Measurements from ENCODE around the gene CACNB4. TPM values are rescaled to one million over a fixed set of nuclear protein-coding genes. Genes with fewer than 3 reads are reported as not detected.

CACNB4 gene
- total RNA-seq, 2 experiments from 2014 or later: 0.06 to 0.76 TPM

GRCh38 chr2:151946899-151947812 is 151.7 kb downstream of the CACNB4 start:
- intact Hi-C loops (cut with micrococcal nuclease; ENCODE audit: unreplicated experiment): no loop called here
- TF ChIP-seq CTCF (conservative IDR thresholded peaks at IDR 0.05; ENCODE audit: low read length) (peak; percentile 80), EZH2phosphoT487 (IDR thresholded peaks at IDR 0.05; ENCODE audit: borderline replicate concordance, low read depth, low read length) (no peak)
- no TSS peak for BruUV-seq (replicated peaks)
- Histone ChIP-seq H3K36me3 (ENCODE audit: insufficient read depth, low read length) (no peaks in the 10 kb centered on the region), H3K9me2 (ENCODE audit: insufficient read depth, low read length) (no peaks in the 10 kb centered on the region), H4K20me1 (ENCODE audit: insufficient read depth, low read length) (no peaks in the 10 kb centered on the region), H2AFZ (ENCODE audit: low read length) (no peak overlapping the region), H3K4me3 (ENCODE audit: low read depth, low read length, poor library complexity, severe bottlenecking) (no peak overlapping the region), H3K4me1 (ENCODE audit: insufficient read depth, low read length, poor library complexity, severe bottlenecking) (no peaks in the 10 kb centered on the region), H3K4me2 (ENCODE audit: low read length) (no peak overlapping the region), H3K9me3 (ENCODE audit: low read length) (no peaks in the 10 kb centered on the region), H3K27ac (ENCODE audit: low read depth, low read length, poor library complexity, severe bottlenecking) (no peak overlapping the region), H3K79me2 (ENCODE audit: insufficient read depth, low read depth, low read length) (no peaks in the 10 kb centered on the region)
- DNase-seq (ENCODE audit: low spot score): peak; percentile 55
- ChIA-PET POLR2A (interaction anchor here (1.2 kb wide), 1 partner anchor 10 kb away, joined by 3 read pairs; no protein-coding TSS in a partner anchor), CTCF (ENCODE audit: unreplicated experiment) (no interaction called here)

DNA sequence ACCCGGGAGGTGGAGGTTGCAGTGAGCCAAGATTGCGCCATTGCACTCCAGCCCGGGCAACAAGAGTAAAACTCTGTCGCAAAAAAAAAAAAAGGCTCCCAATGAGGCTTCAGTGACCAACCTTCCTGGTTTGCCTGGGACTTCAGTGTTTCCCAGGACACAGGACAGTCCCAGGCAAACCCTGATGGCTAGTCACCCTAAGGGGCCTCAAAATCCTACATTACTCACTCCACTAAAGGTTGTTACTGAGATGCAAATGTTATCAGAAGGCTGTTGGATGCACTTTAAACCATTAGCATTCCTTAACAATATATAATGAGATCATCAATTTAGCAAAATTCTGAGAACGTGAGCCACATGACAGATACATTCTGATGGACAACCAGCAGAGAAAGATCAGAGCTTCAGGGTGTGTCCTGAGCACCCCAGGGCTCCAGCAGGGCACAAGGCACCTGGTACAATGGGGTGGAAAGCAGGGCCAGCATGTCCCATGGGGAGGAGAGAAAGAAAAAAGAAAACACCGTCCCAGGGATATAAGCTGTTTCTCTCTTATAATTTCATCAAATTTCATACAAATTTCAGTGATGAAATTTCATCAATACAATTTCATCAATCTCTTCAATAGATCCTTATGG is 152.5 kb downstream of the CACNB4 start:
- Histone ChIP-seq H2AFZ (ENCODE audit: low read length) (no peak overlapping the region), H3K4me1 (ENCODE audit: insufficient read depth, low read length, poor library complexity, severe bottlenecking) (no peaks in the 10 kb centered on the region), H3K9me3 (ENCODE audit: low read length) (no peaks in the 10 kb centered on the region), H3K4me3 (ENCODE audit: low read depth, low read length, poor library complexity, severe bottlenecking) (no peak overlapping the region), H3K27ac (ENCODE audit: low read depth, low read length, poor library complexity, severe bottlenecking) (no peak overlapping the region), H3K9me2 (ENCODE audit: insufficient read depth, low read length) (no peaks in the 10 kb centered on the region), H3K4me2 (ENCODE audit: low read length) (no peak overlapping the region), H4K20me1 (ENCODE audit: insufficient read depth, low read length) (no peaks in the 10 kb centered on the region), H3K36me3 (ENCODE audit: insufficient read depth, low read length) (no peaks in the 10 kb centered on the region), H3K79me2 (ENCODE audit: insufficient read depth, low read depth, low read length) (no peaks in the 10 kb centered on the region)
- TF ChIP-seq CTCF (conservative IDR thresholded peaks at IDR 0.05; ENCODE audit: low read length) (no peak), EZH2phosphoT487 (IDR thresholded peaks at IDR 0.05; ENCODE audit: borderline replicate concordance, low read depth, low read length) (no peak)
- CTCF ChIA-PET (ENCODE audit: unreplicated experiment): no interaction called here
- intact Hi-C loops (cut with micrococcal nuclease; ENCODE audit: unreplicated experiment): no loop called here
- POLR2A ChIA-PET: no interaction called here
- no TSS peak for BruUV-seq (replicated peaks)
- DNase-seq (ENCODE audit: low spot score): no peak

Data from OCI-LY7 (cell line).